ENCODE results near the gene ARHGEF26. TPM values are rescaled to one million over a fixed set of nuclear protein-coding genes. Genes with fewer than 3 reads are reported as not detected.
A peak's percentile ranks its signal among the peaks of the same experiment; 100 is the strongest.

The ARHGEF26 gene
- total RNA-seq, 2 donors from 2014 or later, result 16.9 to 17.1 TPM

- ATAC-seq, result no peak
- Histone ChIP-seq H3K9me3 (no peaks in the 10 kb centered on the region), H3K4me1 (peaks cover 8% of the 10 kb centered on the region), H3K27ac (no peak overlapping the region), H3K27me3 (no peaks in the 10 kb centered on the region), H3K36me3 (replicated peaks in 1 of 2; ENCODE audit: insufficient read depth in 1 of 2, low read depth in 2 of 2) (no peaks in the 10 kb centered on the region), H3K4me3 (no peak overlapping the region)
- DNase-seq, result no peak
- intact Hi-C loops (cut with DNase I), result no loop called here
- TF ChIP-seq CTCF (IDR thresholded peaks at IDR 0.05), result no peak
- no peak for TF ChIP-seq POLR2A (IDR thresholded peaks at IDR 0.05)
- 80 to 83% methylated on average over 7 of the region's 7 CpGs for WGBS, 2 donors
Measured at GRCh38 chr3:154094051-154094450, 27.1 kb upstream of the ARHGEF26 start.

GRCh38 chr3:154095832-154096421 is 25.3 kb upstream of the ARHGEF26 start:
- ATAC-seq (no peak), DNase-seq (no peak)
- no peak overlapping the region for H3K27ac ChIP-seq
- H3K9me3 ChIP-seq, result no peaks in the 10 kb centered on the region
- intact Hi-C loops (cut with DNase I), result loop anchor here (5.0 kb wide), 1 partner anchor 156 kb away; no protein-coding TSS in a partner anchor
- no peak overlapping the region for H3K4me3 ChIP-seq
- WGBS, 2 donors, result 59 to 66% methylated on average over 3 of the region's 3 CpGs
- no peaks in the 10 kb centered on the region for H3K27me3 ChIP-seq
- H3K4me1 ChIP-seq, result no peaks in the 10 kb centered on the region
- TF ChIP-seq POLR2A (IDR thresholded peaks at IDR 0.05) (no peak), CTCF (IDR thresholded peaks at IDR 0.05) (peak; percentile 18 to 58 (median 50))
- no peaks in the 10 kb centered on the region for H3K36me3 ChIP-seq (replicated peaks in 1 of 2; ENCODE audit: insufficient read depth in 1 of 2, low read depth in 2 of 2)

GRCh38 chr3:154098376-154098775 is 22.8 kb upstream of the ARHGEF26 start:
- no peak for DNase-seq
- intact Hi-C loops (cut with DNase I), result loop anchor here (5.0 kb wide), 1 partner anchor 154 kb away; no protein-coding TSS in a partner anchor

GRCh38 chr3:154100556-154100955 is 20.6 kb upstream of the ARHGEF26 start:
- Histone ChIP-seq H3K27me3 (no peaks in the 10 kb centered on the region), H3K27ac (no peak overlapping the region), H3K36me3 (replicated peaks in 1 of 2; ENCODE audit: insufficient read depth in 1 of 2, low read depth in 2 of 2) (no peaks in the 10 kb centered on the region), H3K9me3 (no peaks in the 10 kb centered on the region), H3K4me3 (no peak overlapping the region), H3K4me1 (no peaks in the 10 kb centered on the region)
- intact Hi-C loops (cut with DNase I), result no loop called here
- DNase-seq, result no peak
- no peak for ATAC-seq
- 91 to 92% methylated on average over 6 of the region's 6 CpGs for WGBS, 2 donors
- no peak for TF ChIP-seq CTCF (IDR thresholded peaks at IDR 0.05)
- no peak for TF ChIP-seq POLR2A (IDR thresholded peaks at IDR 0.05)

More at GRCh38 chr3:154098376-154098775, 22.8 kb upstream of the ARHGEF26 start:
- no peak overlapping the region for H3K27ac ChIP-seq
- H3K4me3 ChIP-seq, result no peak overlapping the region
- WGBS, 2 donors, result 63 to 74% methylated on average over 2 of the region's 2 CpGs
- TF ChIP-seq POLR2A (IDR thresholded peaks at IDR 0.05) (no peak), CTCF (IDR thresholded peaks at IDR 0.05) (no peak)
- no peaks in the 10 kb centered on the region for H3K9me3 ChIP-seq
- H3K4me1 ChIP-seq, result no peaks in the 10 kb centered on the region
- H3K27me3 ChIP-seq, result no peaks in the 10 kb centered on the region
- no peak for ATAC-seq
- H3K36me3 ChIP-seq (replicated peaks in 1 of 2; ENCODE audit: insufficient read depth in 1 of 2, low read depth in 2 of 2), result no peaks in the 10 kb centered on the region

GRCh38 chr3:154101250-154101649 is 19.9 kb upstream of the ARHGEF26 start:
- WGBS, 2 donors, result 87 to 91% methylated on average over 2 of the region's 2 CpGs
- TF ChIP-seq POLR2A (IDR thresholded peaks at IDR 0.05), result no peak
- no peak for TF ChIP-seq CTCF (IDR thresholded peaks at IDR 0.05)
- H3K36me3 ChIP-seq (replicated peaks in 1 of 2; ENCODE audit: insufficient read depth in 1 of 2, low read depth in 2 of 2), result no peaks in the 10 kb centered on the region
- H3K4me1 ChIP-seq, result no peaks in the 10 kb centered on the region
- H3K27ac ChIP-seq, result no peak overlapping the region
- DNase-seq, result no peak
- intact Hi-C loops (cut with DNase I), result no loop called here
- no peaks in the 10 kb centered on the region for H3K27me3 ChIP-seq
- H3K9me3 ChIP-seq, result no peaks in the 10 kb centered on the region
- ATAC-seq, result no peak
- no peak overlapping the region for H3K4me3 ChIP-seq

Measured in body of pancreas (tissue), 4 donors.